Osteoblast (primary cell): Measurements from ENCODE around the gene GFI1. TPM values are rescaled to one million over a fixed set of nuclear protein-coding genes. Genes with fewer than 3 reads are reported as not detected.

Experiments
- DNase-seq: peaks from one replicate; pipeline ENCODE4 v3.0.0; 2011; ENCODE audit warnings: low spot score, mixed read lengths; ENCODE audit not compliant: insufficient read length; ENCODE audit errors: missing footprints
- H2AFZ ChIP-seq: 2 replicates; pipeline ENCODE4 v1.6.0; 2011; ENCODE audit warnings: mild to moderate bottlenecking, low read length
- H3K27ac ChIP-seq: 2 replicates; pipeline ENCODE4 v1.5.1; 2011; ENCODE audit warnings: mild to moderate bottlenecking, low read depth, low read length, moderate library complexity
- H3K27me3 ChIP-seq: 2 replicates; pipeline ENCODE4 v1.6.0; 2012; ENCODE audit warnings: mild to moderate bottlenecking, control low read depth, inconsistent platforms, low read length, moderate library complexity; ENCODE audit not compliant: insufficient read depth
- H3K36me3 ChIP-seq: 2 replicates; pipeline ENCODE4 v1.5.1; 2011; ENCODE audit warnings: mild to moderate bottlenecking, low read length, control low read depth, moderate library complexity; ENCODE audit not compliant: insufficient read depth
- H3K4me1 ChIP-seq: 2 replicates; pipeline ENCODE4 v1.5.1; 2011; ENCODE audit warnings: mild to moderate bottlenecking, low read length, control low read depth, moderate library complexity; ENCODE audit not compliant: insufficient read depth
- H3K4me2 ChIP-seq: 2 replicates; pipeline ENCODE4 v1.6.0; 2011; ENCODE audit warnings: mild to moderate bottlenecking, low read length; ENCODE audit not compliant: insufficient read depth
- H3K4me3 ChIP-seq: fragments of 200-600 bp; sonication (generic); 3 replicates; pipeline ENCODE4 v1.5.1; 2012; ENCODE audit warnings: mild to moderate bottlenecking, low read length, inconsistent platforms; ENCODE audit not compliant: insufficient read depth
- H3K79me2 ChIP-seq: 2 replicates; pipeline ENCODE4 v1.6.0; 2012; ENCODE audit warnings: mild to moderate bottlenecking, low read length, control low read depth, inconsistent platforms; ENCODE audit not compliant: insufficient read depth
- H3K9me3 ChIP-seq: 2 replicates; pipeline ENCODE4 v1.5.1; 2011; ENCODE audit warnings: low read depth, low read length, control low read depth
- H4K20me1 ChIP-seq: 2 replicates; pipeline ENCODE4 v1.6.0; 2012; ENCODE audit warnings: mild to moderate bottlenecking, low read length, control low read depth; ENCODE audit not compliant: insufficient read depth
- CTCF ChIP-seq: IDR thresholded peaks from 2 replicates; pipeline ENCODE4 v1.5.1; 2011; ENCODE audit warnings: mild to moderate bottlenecking, low read depth, low read length, moderate library complexity; ENCODE audit errors: extremely low read depth
- total RNA-seq: library from RNA; depleted of rRNA; stranded (reverse); fragments of >200 nt; gene quantifications from 2 replicates; pipeline ENCODE4 v1.2.3, GENCODE V29; 2012

Gene GFI1
- total RNA-seq, 1 donor = not detected

GRCh38 chr1:92519043-92519442 lies 32.3 kb upstream of the GFI1 start:
- H4K20me1 ChIP-seq = no peaks in the 10 kb centered on the region
- no peak overlapping the region for H2AFZ ChIP-seq
- H3K27me3 ChIP-seq = no peaks in the 10 kb centered on the region
- H3K79me2 ChIP-seq = no peaks in the 10 kb centered on the region
- no peak overlapping the region for H3K27ac ChIP-seq
- H3K4me3 ChIP-seq = no peak overlapping the region
- H3K36me3 ChIP-seq = no peaks in the 10 kb centered on the region
- TF ChIP-seq CTCF = no peak
- H3K4me2 ChIP-seq = no peak overlapping the region
- H3K4me1 ChIP-seq = no peaks in the 10 kb centered on the region
- no peaks in the 10 kb centered on the region for H3K9me3 ChIP-seq
- DNase-seq = no peak

GRCh38 chr1:92516574-92516973 lies 29.8 kb upstream of the GFI1 start:
- H3K27me3 ChIP-seq = no peaks in the 10 kb centered on the region
- H3K36me3 ChIP-seq = no peaks in the 10 kb centered on the region
- no peaks in the 10 kb centered on the region for H4K20me1 ChIP-seq
- no peaks in the 10 kb centered on the region for H3K4me1 ChIP-seq
- H3K9me3 ChIP-seq = no peaks in the 10 kb centered on the region
- DNase-seq = no peak
- TF ChIP-seq CTCF = no peak
- no peak overlapping the region for H3K4me2 ChIP-seq
- no peak overlapping the region for H3K27ac ChIP-seq
- no peak overlapping the region for H2AFZ ChIP-seq
- no peaks in the 10 kb centered on the region for H3K79me2 ChIP-seq
- no peak overlapping the region for H3K4me3 ChIP-seq

- no peaks in the 10 kb centered on the region for H3K79me2 ChIP-seq
- TF ChIP-seq CTCF = no peak
- no peak overlapping the region for H3K27ac ChIP-seq
- H3K36me3 ChIP-seq = no peaks in the 10 kb centered on the region
- H3K9me3 ChIP-seq = no peaks in the 10 kb centered on the region
- DNase-seq = no peak
- no peaks in the 10 kb centered on the region for H3K4me1 ChIP-seq
- no peak overlapping the region for H2AFZ ChIP-seq
- no peaks in the 10 kb centered on the region for H3K27me3 ChIP-seq
- no peak overlapping the region for H3K4me3 ChIP-seq
- H4K20me1 ChIP-seq = no peaks in the 10 kb centered on the region
- no peak overlapping the region for H3K4me2 ChIP-seq
These were observed 29.1 kb upstream of the GFI1 start for GRCh38 chr1:92515796-92516201.

GRCh38 chr1:92511541-92511940 lies 24.8 kb upstream of the GFI1 start:
- no peak overlapping the region for H3K27ac ChIP-seq
- H3K4me3 ChIP-seq = no peak overlapping the region
- H3K79me2 ChIP-seq = no peaks in the 10 kb centered on the region
- TF ChIP-seq CTCF = no peak
- no peak for DNase-seq
- no peaks in the 10 kb centered on the region for H3K36me3 ChIP-seq
- H3K4me1 ChIP-seq = no peaks in the 10 kb centered on the region
- no peak overlapping the region for H3K4me2 ChIP-seq
- no peaks in the 10 kb centered on the region for H4K20me1 ChIP-seq
- no peaks in the 10 kb centered on the region for H3K9me3 ChIP-seq
- no peak overlapping the region for H2AFZ ChIP-seq
- H3K27me3 ChIP-seq = no peaks in the 10 kb centered on the region
